Stimulated activated naive B cell treated with anti-CD40 and anti-IgM and Interleukin-4, amounts not matched to agents 10 μg/mL and 1 μg/mL and 100 μg/mL, for 72 hours (primary cell): Measurements from ENCODE around the gene PTGR3.

Experiments
- ATAC-seq, 2 donors: fragments of 150-1000 bp; cut with Tn5 transposase; replicated peaks; 2 replicates each; pipeline ENCODE4 v1.10.0; 2021; ENCODE audit warnings: moderate library complexity in 1 of 2
- DNase-seq: peaks from one replicate; pipeline ENCODE4 v3.0.0; 2021
- H3K27ac Mint-ChIP-seq: one replicate; pipeline ENCODE4 v1.8.0; 2022; ENCODE audit warnings: mild to moderate bottlenecking, mixed read lengths
- H3K27me3 Mint-ChIP-seq, 2 donors: one replicate each; pipeline ENCODE4 v1.8.0; 2022; ENCODE audit warnings: mixed read lengths in 2 of 2
- H3K36me3 Mint-ChIP-seq, 2 donors: one replicate each; pipeline ENCODE4 v1.8.0; 2022; ENCODE audit warnings: mixed read lengths in 2 of 2, mild to moderate bottlenecking in 1 of 2
- H3K4me1 Mint-ChIP-seq, 2 donors: one replicate each; pipeline ENCODE4 v1.8.0; 2022; ENCODE audit warnings: mixed read lengths in 2 of 2, mild to moderate bottlenecking in 1 of 2
- H3K4me3 Mint-ChIP-seq, 2 donors: one replicate each; pipeline ENCODE4 v1.8.0; 2022; ENCODE audit warnings: mild to moderate bottlenecking in 2 of 2, mixed read lengths in 2 of 2, moderate library complexity in 1 of 2
- H3K9me3 Mint-ChIP-seq, 2 donors: one replicate each; pipeline ENCODE4 v1.8.0; 2022; ENCODE audit warnings: mixed read lengths in 2 of 2, mild to moderate bottlenecking in 1 of 2

Gene PTGR3

GRCh38 chr18:75214766-75215510 lies 6.0 kb upstream of the PTGR3 start:
- peaks cover 5% of the 10 kb centered on the region in 2 donors for H3K36me3 Mint-ChIP-seq
- H3K9me3 Mint-ChIP-seq = no peaks in the 10 kb centered on the region
- H3K27ac Mint-ChIP-seq = no peak overlapping the region
- no peak overlapping the region for H3K4me3 Mint-ChIP-seq
- ATAC-seq (no peak), DNase-seq (no peak)
- H3K27me3 Mint-ChIP-seq = no peaks in the 10 kb centered on the region
- peaks cover 18 to 34% of the 10 kb centered on the region in 2 donors for H3K4me1 Mint-ChIP-seq

- Mint-ChIP-seq H3K36me3 (peaks cover 5% of the 10 kb centered on the region in 2 donors), H3K9me3 (no peaks in the 10 kb centered on the region), H3K4me1 (peaks cover 21 to 34% of the 10 kb centered on the region in 2 donors), H3K27ac (no peak overlapping the region), H3K4me3 (no peak overlapping the region), H3K27me3 (no peaks in the 10 kb centered on the region)
- no peak for DNase-seq
- ATAC-seq = no peak
These were observed 5.4 kb upstream of the PTGR3 start for GRCh38 chr18:75214332-75214690.

GRCh38 chr18:75213611-75214331 lies 4.8 kb upstream of the PTGR3 start:
- Mint-ChIP-seq H3K4me3 (no peak overlapping the region), H3K9me3 (no peaks in the 10 kb centered on the region), H3K36me3 (peaks cover 5% of the 10 kb centered on the region in 2 donors), H3K27me3 (no peaks in the 10 kb centered on the region), H3K4me1 (peaks cover 21 to 34% of the 10 kb centered on the region in 2 donors), H3K27ac (no peak overlapping the region)
- ATAC-seq = no peak
- DNase-seq = no peak

DNA sequence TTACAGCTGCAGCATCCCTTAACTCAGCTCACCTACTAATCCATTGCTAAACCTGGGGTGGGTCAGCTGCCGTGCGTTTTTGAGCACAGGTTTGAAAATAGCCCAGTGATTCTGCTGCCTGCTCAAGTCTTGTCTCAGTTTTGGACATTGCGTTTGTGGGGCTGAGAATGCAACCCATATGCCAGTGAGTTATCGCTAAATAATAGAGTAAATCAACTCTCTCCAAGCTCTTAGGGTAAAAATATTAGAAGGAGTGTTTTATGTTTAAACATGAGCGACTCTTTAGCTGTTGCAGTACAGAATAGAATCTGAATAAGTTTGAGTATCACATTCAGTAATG lies 3.8 kb upstream of the PTGR3 start:
- DNase-seq (no peak), ATAC-seq (no peak)
- peaks cover 2 to 5% of the 10 kb centered on the region in 2 donors for H3K27me3 Mint-ChIP-seq
- no peak overlapping the region for H3K27ac Mint-ChIP-seq
- H3K4me3 Mint-ChIP-seq = peak overlapping the region; percentile 72 to 74
- no peaks in the 10 kb centered on the region for H3K9me3 Mint-ChIP-seq
- H3K36me3 Mint-ChIP-seq = peaks cover 5 to 7% of the 10 kb centered on the region in 2 donors
- peaks cover 26 to 40% of the 10 kb centered on the region in 2 donors for H3K4me1 Mint-ChIP-seq

- DNase-seq (peak; percentile 9), ATAC-seq (no peak)
- peak overlapping the region; percentile 72 to 74 for H3K4me3 Mint-ChIP-seq
- H3K36me3 Mint-ChIP-seq = peaks cover 5 to 9% of the 10 kb centered on the region in 2 donors
- H3K27me3 Mint-ChIP-seq = peaks cover 7 to 10% of the 10 kb centered on the region in 2 donors
- no peaks in the 10 kb centered on the region for H3K9me3 Mint-ChIP-seq
- peak overlapping the region; percentile 65 for H3K27ac Mint-ChIP-seq
- peaks cover 31 to 45% of the 10 kb centered on the region in 2 donors for H3K4me1 Mint-ChIP-seq
These were observed 3.2 kb upstream of the PTGR3 start for GRCh38 chr18:75211953-75212750.

DNA sequence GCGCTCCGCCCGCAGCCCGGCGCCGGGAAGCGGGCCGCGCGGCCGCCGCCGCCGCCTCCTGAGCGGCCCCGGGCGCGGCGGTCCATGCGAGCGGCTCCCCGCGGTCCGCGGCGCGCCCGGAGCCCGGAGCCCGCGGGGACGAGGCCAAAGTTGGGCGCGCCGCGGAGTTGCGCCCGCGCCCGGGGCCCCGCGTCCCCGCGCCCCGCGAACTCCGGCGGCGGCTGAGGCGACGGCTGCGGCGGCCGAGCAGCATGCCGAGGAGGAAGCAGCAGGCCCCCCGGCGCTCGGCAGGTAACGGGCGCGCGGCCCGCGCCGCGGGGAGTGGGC lies 2.6 kb upstream of the PTGR3 start:
- H3K27me3 Mint-ChIP-seq = peaks cover 9 to 16% of the 10 kb centered on the region in 2 donors
- peaks cover 29 to 49% of the 10 kb centered on the region in 2 donors for H3K4me1 Mint-ChIP-seq
- no peak overlapping the region for H3K27ac Mint-ChIP-seq
- no peaks in the 10 kb centered on the region for H3K9me3 Mint-ChIP-seq
- no peak for ATAC-seq
- peak overlapping the region; percentile 41 to 69 for H3K4me3 Mint-ChIP-seq
- no peak for DNase-seq
- H3K36me3 Mint-ChIP-seq = peaks cover 5 to 11% of the 10 kb centered on the region in 2 donors

- ATAC-seq = no peak
- Mint-ChIP-seq H3K36me3 (peaks cover 5 to 12% of the 10 kb centered on the region in 2 donors), H3K4me1 (peaks cover 24 to 46% of the 10 kb centered on the region in 2 donors), H3K4me3 (peak overlapping the region; percentile 94 to 99), H3K9me3 (no peaks in the 10 kb centered on the region), H3K27me3 (peaks cover 12 to 21% of the 10 kb centered on the region in 2 donors), H3K27ac (peak overlapping the region; percentile 95)
- no peak for DNase-seq
These were observed 2.2 kb upstream of the PTGR3 start for GRCh38 chr18:75211002-75211621.

GRCh38 chr18:75210274-75211001 lies 1.5 kb upstream of the PTGR3 start, which contains the start of gene TSHZ1:
TSHZ1 (plus strand) TSS chr18:75210797; CDS start chr18:75211877, 1,080 bp downstream.
- Mint-ChIP-seq H3K36me3 (peaks cover 5 to 18% of the 10 kb centered on the region in 2 donors), H3K4me1 (peaks cover 23 to 46% of the 10 kb centered on the region in 2 donors), H3K9me3 (no peaks in the 10 kb centered on the region), H3K27me3 (peaks cover 18 to 27% of the 10 kb centered on the region in 2 donors), H3K27ac (peak within 1 kb of the TSS; percentile 95), H3K4me3 (peak within 1 kb of the TSS; percentile 94 to 99)
- DNase-seq (peak; percentile 31), ATAC-seq (peak; percentile 28 to 44)

GRCh38 chr18:75209951-75210258 lies 966 bp upstream of the PTGR3 start:
- H3K4me1 Mint-ChIP-seq = peaks cover 27 to 50% of the 10 kb centered on the region in 2 donors
- H3K9me3 Mint-ChIP-seq = no peaks in the 10 kb centered on the region
- H3K27me3 Mint-ChIP-seq = peaks cover 24 to 33% of the 10 kb centered on the region in 2 donors
- H3K36me3 Mint-ChIP-seq = peaks cover 5 to 19% of the 10 kb centered on the region in 2 donors
- peak overlapping the region; percentile 94 to 99 for H3K4me3 Mint-ChIP-seq
- ATAC-seq (no peak), DNase-seq (no peak)
- H3K27ac Mint-ChIP-seq = peak overlapping the region; percentile 93

GRCh38 chr18:75208836-75209128 lies 157 bp downstream of the PTGR3 start:
- ATAC-seq (peak; percentile 22 to 26), DNase-seq (no peak)
- peaks cover 25 to 35% of the 10 kb centered on the region in 2 donors for H3K27me3 Mint-ChIP-seq
- peaks cover 5 to 19% of the 10 kb centered on the region in 2 donors for H3K36me3 Mint-ChIP-seq
- H3K4me1 Mint-ChIP-seq = peaks cover 28 to 53% of the 10 kb centered on the region in 2 donors
- peak overlapping the region; percentile 92 to 99 for H3K4me3 Mint-ChIP-seq
- H3K9me3 Mint-ChIP-seq = no peaks in the 10 kb centered on the region
- no peak overlapping the region for H3K27ac Mint-ChIP-seq

DNA sequence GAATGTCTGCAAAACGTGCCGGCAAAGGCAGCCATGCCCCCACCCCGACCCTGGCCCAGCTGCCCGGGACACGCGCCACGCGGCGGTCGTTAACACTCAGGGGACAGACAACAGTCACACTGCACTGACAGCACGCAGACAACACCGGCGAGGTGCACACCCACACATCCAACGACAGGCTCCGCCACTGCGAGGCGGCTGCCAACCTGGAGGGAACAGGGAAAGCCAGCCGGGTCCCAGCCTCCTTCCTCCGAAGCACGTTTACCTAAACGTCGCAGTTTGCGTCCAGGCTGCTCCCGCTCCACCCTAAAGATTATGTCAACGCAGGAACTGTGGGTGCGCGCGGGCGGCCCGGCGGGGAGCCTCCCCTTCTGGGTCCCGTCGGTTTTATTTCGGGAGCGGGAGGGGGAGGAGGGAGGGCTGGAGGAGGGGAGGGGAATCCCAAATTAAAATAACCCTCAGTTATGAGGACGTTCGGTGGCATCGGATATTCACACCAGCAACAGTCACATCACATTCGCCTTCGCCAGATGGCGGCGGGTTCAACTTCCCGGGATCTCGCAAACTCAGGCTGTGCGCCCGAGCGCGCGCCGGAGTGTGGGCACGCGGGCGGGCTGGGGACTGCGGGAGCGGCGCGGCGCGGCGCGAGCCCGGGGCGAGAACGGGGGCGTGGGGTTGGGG lies 644 bp downstream of the PTGR3 start:
- ATAC-seq (peak; percentile 3 to 11), DNase-seq (peak; percentile 49)
- no peaks in the 10 kb centered on the region for H3K9me3 Mint-ChIP-seq
- peak overlapping the region; percentile 92 to 99 for H3K4me3 Mint-ChIP-seq
- H3K27me3 Mint-ChIP-seq = peaks cover 25 to 35% of the 10 kb centered on the region in 2 donors
- peaks cover 28 to 53% of the 10 kb centered on the region in 2 donors for H3K4me1 Mint-ChIP-seq
- H3K27ac Mint-ChIP-seq = peak overlapping the region; percentile 93
- peaks cover 5 to 19% of the 10 kb centered on the region in 2 donors for H3K36me3 Mint-ChIP-seq

DNA sequence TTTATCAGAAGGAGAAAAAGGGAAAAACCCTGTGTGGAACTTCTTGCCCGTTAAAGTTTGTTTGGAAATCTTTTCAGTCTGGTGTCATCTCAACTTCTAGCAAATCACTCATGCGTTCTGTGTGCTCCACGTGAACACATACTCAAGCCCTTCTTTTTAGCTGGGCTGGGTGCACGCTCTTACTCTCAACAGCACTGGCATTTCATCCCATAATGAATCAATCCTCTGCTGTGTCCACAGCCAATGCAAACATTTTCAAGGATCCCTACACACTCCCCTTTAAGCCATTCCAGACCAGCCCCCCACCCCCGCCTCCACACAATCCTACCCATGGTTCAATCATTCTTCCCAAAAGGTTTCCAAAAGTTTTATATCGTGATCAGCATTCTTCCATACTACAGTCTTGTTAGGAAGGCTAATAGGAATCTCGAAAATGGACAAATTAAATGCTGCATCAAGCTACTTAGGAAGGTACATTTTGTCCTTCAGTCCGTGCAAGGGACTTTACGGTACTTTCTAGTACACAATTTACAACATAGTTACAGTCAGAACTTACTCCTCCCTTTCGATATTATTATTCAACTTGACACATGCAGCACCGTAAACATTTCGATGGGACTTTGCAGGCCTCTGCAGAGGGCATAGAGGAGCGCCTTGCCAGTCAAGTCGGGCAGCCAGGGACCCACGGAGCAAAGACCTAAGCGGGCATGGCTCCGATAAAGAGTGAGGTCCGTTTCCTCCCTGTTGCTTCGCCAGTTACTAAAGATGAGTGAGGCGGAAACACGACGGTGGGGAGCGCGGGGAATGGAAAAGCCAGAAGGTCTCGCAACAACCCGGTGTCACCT lies 1.4 kb downstream of the PTGR3 start:
- Mint-ChIP-seq H3K27ac (peak overlapping the region; percentile 93), H3K4me1 (peaks cover 25 to 48% of the 10 kb centered on the region in 2 donors), H3K4me3 (peak overlapping the region; percentile 92 to 99), H3K27me3 (peaks cover 25 to 35% of the 10 kb centered on the region in 2 donors), H3K9me3 (no peaks in the 10 kb centered on the region), H3K36me3 (peaks cover 5 to 19% of the 10 kb centered on the region in 2 donors)
- ATAC-seq (peak; percentile 11 to 30), DNase-seq (no peak)
